ENCODE results near the gene VGLL4. TPM values are rescaled to one million over a fixed set of nuclear protein-coding genes. Genes with fewer than 3 reads are reported as not detected.
A peak's percentile ranks its signal among the peaks of the same experiment; 100 is the strongest.

VGLL4 gene
- total RNA-seq, 1 experiment from 2014 or later: 51.3 TPM

DNA sequence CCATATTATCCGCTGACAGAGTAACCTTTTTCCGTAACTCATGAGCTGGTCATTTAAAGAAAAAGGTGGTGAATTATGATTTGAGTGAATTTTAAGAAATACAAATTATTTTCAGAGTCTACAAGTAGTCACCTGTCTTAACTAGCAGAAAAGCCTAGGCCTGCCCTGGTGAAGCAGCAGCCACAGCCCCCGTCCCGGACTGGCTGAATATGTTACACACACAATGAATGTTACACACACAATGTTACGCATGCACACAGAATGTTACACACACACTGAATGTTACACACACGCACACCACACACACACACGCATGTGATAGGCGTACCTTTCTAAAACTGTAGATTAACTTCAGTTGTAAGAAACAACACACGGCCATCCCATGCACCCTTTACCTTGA lies 77.8 kb downstream of the VGLL4 start:
- no peak for DNase-seq (ENCODE audit: low spot score)

DNA sequence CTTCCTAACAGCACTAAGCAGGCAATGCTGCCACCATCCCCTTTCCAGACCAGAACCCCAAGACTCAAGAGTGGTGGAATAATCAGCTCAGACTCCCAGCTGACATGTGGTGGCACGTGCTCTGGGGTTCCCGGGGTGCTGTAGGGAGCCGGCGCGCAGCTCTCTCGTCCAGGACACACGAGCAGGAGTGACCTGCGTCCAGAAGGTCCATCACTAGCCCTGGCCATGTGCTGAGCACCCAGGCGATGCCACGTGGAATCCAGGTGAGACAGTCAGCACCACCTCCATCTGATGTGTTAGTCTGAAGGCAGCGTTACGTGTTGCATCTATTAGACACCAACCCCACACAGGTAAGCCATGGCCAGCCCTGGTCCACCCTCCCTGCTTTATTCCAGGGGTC lies 78.2 kb downstream of the VGLL4 start:
- DNase-seq (ENCODE audit: low spot score): no peak

DNA sequence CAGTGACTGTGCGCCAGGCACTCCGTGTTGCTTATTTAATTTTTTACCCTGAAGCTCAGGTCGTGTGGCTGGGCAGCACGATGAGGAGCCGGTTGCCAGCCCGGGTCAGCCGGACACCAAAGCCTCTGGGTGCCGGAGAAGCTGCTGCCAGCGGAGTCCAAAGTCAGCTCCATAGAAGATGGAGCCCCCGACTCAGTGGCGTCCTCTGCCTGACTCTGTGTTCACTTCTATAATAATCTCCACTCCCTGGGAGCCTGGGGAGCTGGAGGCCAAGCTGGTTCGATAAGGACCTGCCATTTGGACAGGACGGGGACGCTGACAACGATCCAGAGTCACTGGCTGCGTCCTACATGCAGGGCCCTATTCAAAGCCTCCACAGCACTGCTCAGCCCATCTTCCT lies 78.6 kb downstream of the VGLL4 start:
- DNase-seq (ENCODE audit: low spot score): no peak

DNA sequence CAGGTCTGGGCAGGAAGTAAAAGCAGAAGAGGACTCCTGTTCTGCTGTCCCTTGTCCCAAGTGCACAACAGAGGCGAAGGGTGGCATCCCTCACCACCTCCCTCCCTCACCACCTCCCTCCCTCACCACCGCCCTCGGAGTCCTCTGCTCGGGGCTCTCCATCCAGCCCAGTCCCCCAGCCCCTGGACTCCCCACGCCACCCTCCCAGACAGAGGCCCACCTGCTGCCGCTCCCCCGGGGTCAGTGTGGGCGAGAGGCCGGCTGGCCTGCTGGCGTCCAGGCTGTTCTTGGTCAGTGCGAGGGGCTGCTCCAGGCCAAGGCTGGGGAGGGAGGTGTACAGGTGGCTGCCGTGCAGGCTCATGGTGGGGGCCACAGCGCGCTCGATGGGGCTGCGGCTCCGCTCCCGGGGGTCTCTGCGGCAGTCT lies 79.1 kb downstream of the VGLL4 start:
- DNase-seq (ENCODE audit: low spot score): no peak

DNA sequence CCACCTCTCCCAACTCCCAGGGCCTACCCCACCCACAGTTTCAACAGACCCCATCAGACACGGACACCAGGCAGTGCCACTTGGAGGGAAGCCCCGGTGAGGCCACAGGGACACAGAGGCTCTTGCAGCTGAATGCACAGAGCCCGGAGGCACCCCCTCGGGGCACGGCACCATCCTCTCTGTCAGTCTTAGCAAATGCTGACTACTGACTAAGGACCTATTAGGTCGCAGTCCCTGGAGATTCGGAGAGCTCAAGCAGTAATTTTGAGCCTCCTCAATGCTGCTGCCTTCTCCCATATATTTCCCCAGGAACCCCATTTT lies 79.9 kb downstream of the VGLL4 start:
- no peak for DNase-seq (ENCODE audit: low spot score)

DNA sequence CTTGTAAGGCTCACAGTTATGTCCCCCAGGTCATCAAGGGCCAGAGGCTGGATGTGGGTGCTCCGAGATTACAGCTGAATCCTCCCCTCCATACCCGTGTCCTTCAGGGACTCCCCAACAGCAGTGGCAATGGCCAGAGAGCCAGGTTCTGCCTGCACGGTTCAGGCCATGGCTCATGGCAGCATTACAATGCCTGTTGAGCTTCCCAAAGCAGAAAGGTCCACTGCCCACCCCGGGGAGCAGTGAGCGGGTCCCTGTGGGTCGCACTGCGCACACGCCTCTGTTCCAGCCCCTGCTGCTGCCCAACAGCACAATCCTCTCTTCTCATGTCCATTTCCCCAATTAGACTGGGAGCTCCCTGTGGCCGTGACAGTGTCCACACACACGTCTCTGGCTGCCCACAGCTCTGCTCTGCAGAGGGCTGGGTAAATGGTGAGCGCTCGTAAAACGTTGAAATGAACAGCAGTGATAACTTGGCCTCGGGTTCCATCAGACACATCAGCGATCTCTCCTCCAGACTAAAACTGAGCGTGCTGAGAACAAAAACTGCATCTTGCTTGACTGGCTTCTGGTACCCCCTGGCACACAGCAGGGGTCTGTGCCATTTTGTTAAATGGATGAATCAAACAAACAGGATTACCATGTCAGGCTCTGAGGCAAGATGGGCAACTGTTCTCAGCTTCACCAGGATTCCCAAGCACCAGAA lies 80.4 kb downstream of the VGLL4 start:
- DNase-seq (ENCODE audit: low spot score): no peak

DNA sequence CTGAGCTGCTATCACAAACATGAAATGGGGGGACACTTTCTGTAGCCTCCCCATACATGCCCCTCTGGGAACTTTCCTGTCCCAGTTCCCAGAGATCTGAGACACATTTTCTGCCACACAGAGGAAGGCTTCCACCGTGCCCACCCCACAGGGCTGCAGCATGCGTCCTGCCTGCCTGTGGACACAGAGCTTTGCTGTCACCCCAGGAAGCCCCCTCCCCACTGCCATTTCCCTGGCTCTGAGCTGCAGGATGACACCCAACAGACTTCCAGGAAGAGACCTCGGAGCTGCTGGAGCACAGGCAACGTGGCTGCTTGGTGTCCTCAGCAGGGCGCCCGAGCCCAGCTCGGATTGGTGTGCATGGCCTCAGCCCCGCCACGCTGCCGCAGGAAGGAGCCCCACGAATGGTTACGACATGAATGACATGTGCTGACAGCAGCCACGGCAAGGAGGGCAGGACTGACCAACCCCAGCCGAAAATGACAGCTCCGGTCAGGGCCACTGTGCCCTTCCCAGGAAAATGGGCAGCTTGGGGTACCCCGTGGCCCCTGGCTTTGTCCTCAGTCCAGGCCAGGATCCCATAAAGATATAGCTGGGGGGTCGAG lies 81.3 kb downstream of the VGLL4 start:
- no peak for DNase-seq (ENCODE audit: low spot score)

DNA sequence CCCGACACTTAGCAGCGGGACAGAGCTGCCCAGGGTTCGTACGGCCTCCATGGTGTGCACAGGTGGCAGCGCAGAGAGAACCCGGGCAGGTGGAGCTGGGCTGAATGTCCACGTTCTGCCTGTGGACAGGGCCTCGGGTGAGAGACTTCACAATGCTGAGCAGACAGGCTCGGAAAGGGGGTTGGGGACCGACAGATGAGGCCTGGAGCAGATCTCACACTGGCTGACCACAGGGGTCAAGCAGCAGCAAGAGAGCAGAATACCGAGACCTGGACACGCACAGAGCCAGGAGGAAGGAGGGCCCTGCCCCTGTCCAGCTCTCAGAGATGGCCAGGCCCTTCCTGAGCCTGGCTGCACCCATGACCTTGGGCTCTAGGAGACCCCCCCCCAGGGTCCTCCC lies 83.0 kb downstream of the VGLL4 start:
- DNase-seq (ENCODE audit: low spot score): no peak

DNA sequence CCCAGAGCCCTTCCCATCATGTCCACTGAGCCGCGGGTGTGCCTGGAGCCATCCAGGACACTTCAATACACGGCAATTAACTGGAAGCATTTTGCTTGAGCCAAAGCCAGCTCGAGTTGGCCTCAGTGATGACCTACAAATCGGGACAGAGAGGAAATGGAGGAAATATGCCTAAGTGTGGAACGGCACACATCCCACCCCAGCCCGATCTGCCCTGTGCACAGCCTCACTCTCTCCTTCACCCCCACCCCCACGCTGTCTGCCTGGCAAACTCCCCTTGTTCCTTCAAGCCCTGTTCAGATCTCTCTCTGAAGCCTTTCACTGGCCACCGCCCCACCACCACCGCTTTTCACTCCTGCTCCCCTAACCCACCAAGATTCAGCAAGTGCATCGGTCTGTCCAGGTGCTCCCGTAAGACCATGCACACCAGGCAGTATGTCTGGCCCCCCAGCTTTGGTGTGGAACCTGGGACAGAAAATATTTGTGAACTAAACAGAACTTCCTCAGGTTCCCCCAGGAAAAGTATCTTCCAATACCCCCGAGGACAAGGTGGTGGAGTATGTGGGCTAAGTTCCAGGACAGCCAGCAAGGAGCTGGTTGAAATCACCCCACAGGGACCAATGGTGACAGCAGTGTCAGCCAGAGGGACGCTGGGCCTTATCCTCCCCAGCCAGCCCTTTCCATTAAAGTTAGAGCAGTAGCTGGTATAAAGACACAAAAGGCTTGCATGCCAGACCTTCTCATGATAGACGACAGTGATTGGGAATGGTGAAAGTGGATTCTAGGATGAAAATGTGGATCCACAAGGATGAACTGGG lies 83.7 kb downstream of the VGLL4 start:
- DNase-seq (ENCODE audit: low spot score): no peak

DNA sequence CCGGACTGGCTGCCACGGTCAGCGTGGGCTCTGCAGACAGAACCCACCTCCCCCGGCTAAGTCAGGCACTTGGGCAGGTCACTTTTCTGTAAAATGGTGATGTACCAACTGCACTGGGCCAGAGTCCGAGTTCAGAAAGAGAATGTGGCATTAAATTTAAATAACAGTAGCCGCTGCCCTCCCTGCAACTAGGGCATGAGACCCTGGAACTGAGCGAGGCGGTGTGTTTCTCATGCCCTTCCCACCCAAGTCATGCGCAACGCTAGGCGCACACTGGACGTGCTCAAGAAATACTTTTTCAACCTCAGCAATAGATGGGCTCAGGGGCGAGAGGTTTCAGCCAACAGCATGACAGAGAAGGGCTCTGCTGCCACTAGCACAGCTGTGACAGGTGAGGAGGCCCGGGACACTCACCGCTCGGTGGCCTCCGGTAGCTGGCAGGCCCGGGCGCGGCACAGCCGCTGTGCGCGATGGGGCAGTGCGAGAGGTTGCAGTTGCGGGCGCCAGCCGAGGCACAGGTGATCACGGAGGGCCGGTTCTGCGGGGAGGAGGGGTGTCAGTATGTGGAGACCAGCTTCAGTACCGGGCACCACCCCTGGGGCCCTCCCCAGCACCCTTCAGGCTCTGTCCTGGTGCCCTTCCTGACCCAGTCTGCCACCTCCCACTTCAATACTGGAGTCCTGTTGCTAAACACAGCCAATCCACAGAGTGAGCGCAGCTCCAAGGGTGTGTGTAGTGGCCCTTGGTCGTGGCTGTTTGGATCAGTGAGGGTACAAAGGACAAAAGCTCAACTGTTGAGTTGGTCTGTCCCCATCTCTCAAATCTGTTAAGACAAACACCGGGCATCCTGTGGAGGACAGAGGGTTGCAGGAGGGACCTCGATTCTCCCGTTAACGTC lies 84.5 kb downstream of the VGLL4 start:
- DNase-seq (ENCODE audit: low spot score): no peak

DNA sequence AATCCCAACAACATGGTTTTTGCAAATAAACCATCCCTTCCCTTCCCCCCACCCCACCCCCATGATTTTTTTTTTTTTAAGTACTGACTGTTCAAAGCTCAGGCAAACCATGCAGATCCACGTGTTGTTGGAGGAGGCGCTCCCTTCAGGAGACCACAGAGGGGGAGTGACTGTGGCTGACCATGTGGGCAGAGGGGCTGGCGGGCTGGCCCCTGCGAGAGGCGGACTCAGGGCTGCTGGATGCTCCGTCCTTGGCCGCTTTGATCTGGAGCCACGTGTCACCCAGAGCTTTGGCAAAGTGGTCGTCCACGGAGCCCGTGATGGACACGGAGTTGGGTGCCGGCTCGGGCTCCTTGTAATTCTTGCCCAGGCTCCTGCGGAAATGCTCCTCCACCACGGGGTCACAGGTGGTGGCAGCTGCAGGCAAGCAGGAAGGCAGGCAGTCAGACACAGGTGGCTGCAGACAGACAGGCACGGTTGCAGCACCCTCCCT lies 85.3 kb downstream of the VGLL4 start:
- DNase-seq (ENCODE audit: low spot score): no peak

DNA sequence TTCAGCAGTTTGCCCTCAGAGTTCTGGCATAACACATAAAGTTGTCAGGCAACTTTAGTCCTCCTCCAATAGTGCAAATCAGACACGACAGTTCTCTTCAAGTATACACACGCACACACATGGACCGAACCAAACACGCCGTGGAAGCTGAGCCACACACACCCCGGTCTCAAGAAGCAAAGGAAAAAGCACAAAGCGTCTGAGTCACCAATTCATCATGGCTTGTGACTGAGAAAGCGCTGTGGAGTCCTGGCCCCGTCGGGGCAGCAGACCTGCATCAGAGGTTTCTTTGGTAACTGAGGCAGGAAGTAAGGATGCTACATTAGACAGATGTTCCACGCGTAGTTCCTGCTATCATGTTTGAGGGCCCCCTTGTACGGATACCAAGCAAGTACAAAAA lies 85.7 kb downstream of the VGLL4 start:
- DNase-seq (ENCODE audit: low spot score): peak; percentile 74

DNA sequence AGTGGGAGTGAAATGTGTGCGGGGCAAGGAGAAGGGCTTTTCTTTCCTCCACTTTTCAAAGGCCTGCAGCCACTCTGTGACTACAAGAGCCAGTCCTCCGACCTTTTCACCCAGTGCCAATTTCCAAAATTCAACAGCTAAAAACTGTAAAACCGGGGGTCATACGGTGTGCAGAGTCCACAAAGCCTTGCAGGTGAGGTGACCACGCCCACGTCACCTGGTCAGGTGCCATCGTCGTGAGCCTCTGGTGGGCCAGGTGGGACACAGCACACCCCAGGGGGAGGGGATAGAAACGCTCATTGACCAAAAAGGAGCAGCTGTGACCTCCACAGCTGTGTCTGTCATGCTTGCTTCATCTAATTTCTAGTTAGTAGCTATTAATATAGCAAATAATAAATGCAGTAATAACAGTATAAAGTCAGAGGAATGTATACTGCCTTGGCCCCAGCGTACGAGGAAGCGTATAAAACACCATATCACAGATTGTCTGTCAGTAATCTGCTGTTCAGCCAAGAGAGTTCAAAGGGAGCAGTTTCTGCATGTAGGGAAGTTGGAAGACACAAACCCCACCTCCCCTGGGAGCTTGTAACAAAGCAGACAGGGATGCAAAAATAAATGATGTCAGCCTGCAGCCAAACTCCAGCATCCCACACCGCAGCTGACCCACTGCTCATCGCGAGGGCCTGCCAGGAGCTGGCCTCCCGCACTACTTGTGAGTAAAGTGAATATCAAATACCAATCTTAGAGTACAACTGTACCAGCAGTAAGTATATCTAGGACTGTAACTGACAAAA lies 86.7 kb downstream of the VGLL4 start:
- DNase-seq (ENCODE audit: low spot score): no peak

DNA sequence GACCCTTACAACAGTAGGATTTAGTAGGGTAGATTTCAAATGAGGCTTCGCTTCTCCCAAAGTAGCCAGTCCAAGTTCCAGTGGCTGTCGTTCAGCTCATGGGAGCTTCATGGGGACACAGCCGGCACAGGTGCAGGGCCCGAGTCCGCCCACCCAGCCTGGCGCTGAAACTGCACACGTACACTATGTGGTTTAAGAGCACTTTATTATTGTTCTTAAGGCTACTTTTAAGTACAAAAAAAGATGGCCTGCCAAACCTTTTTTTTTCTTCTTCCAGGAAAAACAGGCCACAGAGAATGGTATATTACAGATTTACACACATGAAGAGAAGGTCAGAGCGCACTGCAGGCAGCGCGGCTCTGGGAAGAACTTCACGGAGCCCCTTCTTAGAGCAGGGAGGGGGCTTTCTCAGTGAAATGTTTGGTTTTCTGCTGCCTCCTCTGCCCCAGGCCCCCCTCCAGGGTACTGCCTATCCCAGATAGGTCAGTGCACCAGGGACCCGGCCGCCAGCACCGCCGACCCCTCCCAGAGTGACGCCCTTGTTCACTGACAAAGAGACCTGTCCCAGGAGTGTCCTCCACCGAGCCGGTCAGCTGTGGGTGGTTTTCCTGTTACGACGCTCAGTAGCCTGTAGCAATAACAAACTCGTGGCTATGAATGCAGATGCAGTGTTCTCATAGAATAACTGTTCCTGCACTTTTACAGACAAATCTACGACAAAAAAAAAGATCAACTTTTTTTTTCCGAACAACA lies 87.7 kb downstream of the VGLL4 start:
- no peak for DNase-seq (ENCODE audit: low spot score)

DNA sequence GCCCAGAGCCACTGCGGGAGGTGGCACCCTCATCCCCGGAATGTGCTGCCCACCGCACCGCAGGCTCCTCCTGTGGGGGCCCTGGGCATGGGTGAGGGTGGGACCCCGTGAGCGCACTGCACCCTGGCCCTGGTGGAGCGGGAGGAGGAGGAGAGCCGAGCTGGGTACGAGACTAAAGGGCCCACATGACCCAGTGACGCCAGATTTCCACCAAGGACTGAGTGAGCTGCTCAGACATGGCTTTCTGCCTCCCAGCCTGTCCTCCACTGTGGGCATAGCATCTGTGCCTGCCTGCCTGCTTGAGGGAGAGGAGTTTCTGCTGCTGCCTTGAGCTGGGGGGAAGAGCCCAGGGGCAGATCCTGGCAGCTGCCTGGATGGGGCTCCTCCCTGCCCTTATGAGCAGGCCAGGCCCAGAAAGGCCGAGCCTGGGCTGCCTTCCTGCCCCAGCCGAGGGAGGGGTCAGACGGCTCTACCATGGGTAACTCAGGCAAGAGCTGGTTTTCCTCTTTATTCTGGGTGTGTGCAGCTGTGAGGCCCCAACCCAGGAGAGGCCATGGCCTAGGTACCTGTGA lies 88.4 kb downstream of the VGLL4 start:
- DNase-seq (ENCODE audit: low spot score): no peak

DNA sequence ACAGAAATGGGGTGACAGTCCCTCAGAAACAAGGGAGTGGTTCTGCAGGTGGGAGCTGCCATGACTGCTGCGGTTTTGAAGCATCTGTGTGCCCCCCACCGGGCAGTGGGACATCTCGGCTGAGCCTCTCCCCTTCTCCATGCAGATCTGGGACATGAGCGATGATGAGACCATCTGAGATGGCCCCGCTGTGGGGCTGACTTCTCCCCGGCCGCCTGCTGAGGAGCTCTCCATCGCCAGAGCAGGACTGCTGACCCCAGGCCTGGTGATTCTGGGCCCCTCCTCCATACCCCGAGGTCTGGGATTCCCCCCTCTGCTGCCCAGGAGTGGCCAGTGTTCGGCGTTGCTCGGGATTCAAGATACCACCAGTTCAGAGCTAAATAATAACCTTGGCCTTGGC lies 89.0 kb downstream of the VGLL4 start:
- DNase-seq (ENCODE audit: low spot score): no peak

DNA sequence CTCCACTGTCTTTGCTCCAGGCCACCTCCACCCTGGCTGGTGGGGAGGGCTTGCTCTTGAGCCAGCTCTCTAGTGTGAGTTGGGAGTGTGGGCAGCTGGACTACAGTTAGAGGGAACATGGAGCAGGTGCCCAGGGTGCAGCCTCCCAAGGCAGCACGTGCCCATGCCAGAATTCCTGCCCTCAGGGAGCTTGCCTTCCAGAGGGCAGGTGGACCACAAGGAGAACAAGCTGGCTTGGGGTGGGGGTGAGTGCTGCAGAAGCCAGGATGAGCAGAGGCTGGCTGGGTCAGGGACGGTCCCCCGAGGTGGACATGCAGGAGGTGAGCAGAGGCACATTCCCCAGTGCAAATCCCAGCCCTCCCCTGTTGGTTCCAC lies 89.5 kb downstream of the VGLL4 start:
- DNase-seq (ENCODE audit: low spot score): no peak

DNA sequence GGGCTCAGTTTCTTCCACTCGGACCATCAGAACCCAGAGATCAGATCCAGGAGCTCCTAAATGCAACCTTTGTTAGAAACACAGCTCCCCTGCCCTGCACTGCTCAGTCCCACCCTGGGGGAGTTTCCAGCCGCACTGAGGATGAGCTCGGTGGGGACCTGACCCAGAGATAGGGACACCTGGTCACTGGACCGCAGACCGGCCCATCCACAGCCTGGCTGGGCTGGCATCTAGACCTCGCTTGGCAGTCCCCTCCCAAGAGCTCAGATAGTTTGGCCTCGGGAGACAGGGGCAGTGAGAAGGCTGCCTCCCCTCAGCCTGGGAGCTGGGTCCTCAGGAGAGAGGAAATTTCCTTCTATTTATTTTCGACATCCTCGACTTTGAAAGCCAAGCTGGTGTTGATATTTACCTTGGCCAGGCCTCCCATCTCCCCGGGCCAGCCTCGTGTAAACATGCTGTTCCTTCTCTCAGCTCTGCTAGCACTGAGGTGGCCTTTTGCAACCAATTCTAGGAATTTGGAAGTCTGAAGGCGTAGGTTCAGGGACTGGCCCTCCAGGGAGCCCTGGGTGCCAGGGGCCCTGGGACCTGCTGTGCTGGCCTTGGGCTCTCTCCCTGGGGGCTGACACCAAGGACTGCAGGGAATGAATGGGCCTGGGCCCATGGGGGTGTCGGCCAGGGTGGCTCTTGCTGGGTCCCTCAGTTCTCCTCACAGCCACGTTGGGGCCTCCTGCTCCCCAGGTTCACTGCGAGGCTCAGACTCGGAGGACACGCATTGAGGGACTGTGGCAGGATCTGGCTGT lies 90.1 kb downstream of the VGLL4 start:
- no peak for DNase-seq (ENCODE audit: low spot score)
